Sciatic nerve (tissue), 2 donors: Measurements from ENCODE around the gene SPINDOC. TPM values are rescaled to one million over a fixed set of nuclear protein-coding genes. Genes with fewer than 3 reads are reported as not detected.
"Not testable (repeated sequence)": the region's sequence is repeated elsewhere in the genome, so short reads cannot be mapped to it uniquely, and the experiment has no call there.

ENCODE experiments used
- ATAC-seq: fragments of 200-7000 bp; cut with Tn5 transposase; one replicate; pipeline ENCODE4 v1.9.1; 2020; ENCODE audit warnings: mild to moderate bottlenecking, moderate library complexity
- DNase-seq: peaks from one replicate; pipeline ENCODE4 v3.0.0-alpha.2; 2020; ENCODE audit warnings: low spot score
- intact Hi-C: fragments of 100-400 bp; cut with DNase I; formaldehyde crosslinking; loops from one replicate; pipeline ENCODE4 v1.14.2; 2022
- total RNA-seq: library from RNA; stranded (reverse); fragmentation: NEBNext Ultra II Directional; extraction: Animal tissue kit (Norgen Biotek cat#: 25700); gene quantifications from one replicate; pipeline ENCODE4 v1.2.1, GENCODE V29; 2021
- donor health status: DM: no; HTN: no; CAD: no.
- donor health status: DM: no; HTN: no; CAD: no.

The SPINDOC gene, protein sequence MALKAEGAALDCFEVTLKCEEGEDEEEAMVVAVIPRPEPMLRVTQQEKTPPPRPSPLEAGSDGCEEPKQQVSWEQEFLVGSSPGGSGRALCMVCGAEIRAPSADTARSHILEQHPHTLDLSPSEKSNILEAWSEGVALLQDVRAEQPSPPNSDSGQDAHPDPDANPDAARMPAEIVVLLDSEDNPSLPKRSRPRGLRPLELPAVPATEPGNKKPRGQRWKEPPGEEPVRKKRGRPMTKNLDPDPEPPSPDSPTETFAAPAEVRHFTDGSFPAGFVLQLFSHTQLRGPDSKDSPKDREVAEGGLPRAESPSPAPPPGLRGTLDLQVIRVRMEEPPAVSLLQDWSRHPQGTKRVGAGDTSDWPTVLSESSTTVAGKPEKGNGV
- 16.0 TPM for total RNA-seq

DNA sequence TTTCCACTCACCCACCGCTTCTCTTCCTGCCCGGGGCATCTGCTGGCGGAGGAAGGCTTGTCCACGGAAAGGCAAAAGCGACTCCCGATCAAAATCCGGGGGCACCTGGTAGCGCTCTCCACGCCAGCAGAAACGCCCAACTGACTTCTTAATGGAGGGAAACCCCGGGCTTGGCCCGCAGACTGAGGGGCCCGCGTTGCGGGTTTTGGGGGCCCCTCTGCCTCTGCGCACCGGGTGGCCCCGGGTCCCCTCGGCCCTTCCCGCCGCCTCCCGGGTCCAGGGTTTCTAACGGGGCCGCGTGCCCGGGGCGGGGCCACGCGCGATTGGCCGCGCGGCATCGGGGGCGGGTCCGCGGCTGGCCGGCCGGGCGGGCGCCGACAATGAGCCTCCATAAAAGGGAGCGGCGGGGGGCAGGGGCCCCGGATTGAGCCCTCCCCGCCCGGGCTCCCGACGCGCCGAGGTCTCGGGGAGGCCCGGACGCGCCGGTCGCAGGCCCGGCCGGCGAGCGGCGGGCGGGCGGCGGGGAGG is at the start of gene SPINDOC:
Gene SPINDOC (plus strand): TSS at position 422 of the 528 bp plus-strand sequence. CDS start 231 bp downstream, outside the sequence.
- DNase-seq (peak; percentile 85), ATAC-seq (peak; percentile 92)
- intact Hi-C loops: no loop called here

DNA sequence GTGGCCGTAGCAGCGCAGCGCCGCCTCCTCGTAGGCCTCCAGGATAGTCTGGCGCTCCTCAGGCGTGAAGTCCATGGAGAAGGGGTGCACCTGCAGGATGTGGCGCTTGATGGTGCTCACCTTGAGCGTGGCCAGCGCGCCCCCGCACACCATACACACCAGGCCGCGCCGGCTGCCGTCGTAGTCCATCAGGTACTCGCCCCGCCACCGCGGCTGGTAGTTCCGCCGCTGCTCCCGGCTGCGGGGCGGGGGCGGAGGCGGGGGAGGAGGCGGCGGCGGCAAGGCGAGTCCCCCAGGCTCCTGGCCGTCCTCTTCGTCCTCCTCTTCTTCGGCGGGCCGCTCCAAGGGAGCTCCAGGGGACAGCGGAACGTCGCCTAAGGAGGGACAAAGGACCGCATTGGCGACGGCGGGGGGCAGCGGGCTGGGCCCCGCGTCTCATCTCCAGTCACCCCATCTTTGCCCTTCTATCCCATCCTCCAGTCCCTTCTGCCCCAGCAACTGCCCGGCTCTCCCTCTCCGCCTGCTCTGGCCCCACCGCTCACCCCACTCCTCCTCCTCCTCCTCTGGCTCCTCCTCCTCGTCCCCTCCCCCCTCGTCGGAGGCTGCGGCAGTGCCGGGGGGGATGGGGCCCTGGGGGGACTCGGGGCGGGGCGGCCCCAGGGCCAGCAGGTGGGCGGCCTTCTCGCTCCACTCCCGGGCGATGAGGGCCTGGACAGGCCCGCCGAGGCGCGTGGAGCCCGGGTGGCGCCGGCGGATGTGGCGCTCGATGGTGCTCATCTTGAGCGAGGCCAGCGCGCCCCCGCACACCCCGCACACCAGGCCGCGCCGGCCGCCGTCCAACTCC is 49.5 kb upstream of the SPINDOC start:
- peak; percentile 44 for ATAC-seq
- peak; percentile 80 for DNase-seq
- intact Hi-C loops: no loop called here

DNA sequence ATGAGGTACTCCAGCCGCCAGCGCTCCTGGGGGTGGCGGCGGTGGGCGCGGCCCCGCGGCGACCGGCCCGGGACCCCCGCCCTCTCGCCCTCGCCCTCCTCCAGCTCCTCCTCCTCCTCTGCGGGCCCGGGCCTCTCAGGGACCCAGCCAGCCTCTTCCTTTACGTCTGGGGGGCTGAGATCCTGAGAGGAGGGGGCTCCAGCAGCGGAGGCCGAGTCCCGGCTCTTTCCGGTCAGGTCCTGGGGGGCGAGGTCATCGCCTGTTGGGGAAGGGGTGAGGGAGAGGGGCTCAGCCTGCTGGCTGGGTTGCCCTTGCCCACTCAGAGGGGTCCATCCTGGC is 48.9 kb upstream of the SPINDOC start:
- intact Hi-C loops: no loop called here
- ATAC-seq: no peak

DNA sequence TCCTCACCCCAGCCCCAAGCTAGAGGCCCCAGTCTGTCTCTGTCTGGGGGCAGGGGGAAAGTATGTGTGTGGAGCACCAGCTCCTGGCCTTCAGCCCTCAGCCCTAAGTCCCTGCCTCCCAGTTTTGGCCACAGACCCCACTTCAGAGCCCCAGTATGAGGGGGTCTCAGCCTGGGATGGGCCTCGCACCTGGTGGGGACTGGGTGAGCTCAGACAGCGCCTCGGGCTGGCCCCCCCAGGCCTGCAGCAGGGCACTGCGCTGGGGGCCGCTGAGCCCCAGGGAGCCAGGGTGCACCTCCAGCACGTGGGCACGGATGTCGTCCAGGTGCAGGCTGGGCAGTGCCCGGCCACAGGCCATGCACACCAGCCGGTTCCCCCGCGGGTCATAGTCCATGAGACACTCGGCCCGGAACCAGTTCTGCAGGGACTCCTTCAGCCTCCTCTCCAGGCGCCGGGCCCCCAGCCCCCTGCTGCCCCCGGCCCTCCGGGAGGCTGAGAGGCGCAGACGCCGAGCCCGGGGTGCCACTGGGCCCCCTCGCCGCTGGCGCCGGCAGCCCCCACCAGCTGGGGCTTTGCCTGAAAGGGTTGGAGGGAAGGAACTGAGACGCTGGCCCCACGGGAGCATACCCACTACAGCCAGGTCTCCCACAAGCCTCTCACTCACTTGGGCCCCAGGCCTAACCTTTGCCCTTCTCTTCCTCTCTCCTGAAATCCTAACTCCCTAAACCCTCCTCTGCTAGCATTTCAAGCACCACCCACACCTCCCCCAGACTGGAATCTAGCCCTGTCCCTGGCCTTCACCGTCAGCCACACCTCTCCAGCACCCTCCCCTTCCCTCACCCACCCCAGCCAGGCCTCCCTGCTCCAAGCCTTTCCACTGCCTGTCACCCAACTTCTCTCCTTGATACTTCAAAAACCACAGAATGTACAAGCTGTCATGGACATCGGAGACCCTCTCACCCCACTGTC is 48.3 kb upstream of the SPINDOC start:
- DNase-seq (no peak), ATAC-seq (no peak)
- intact Hi-C loops: no loop called here

More for the DNA sequence above, 48.9 kb upstream of the SPINDOC start:
- DNase-seq: no peak

DNA sequence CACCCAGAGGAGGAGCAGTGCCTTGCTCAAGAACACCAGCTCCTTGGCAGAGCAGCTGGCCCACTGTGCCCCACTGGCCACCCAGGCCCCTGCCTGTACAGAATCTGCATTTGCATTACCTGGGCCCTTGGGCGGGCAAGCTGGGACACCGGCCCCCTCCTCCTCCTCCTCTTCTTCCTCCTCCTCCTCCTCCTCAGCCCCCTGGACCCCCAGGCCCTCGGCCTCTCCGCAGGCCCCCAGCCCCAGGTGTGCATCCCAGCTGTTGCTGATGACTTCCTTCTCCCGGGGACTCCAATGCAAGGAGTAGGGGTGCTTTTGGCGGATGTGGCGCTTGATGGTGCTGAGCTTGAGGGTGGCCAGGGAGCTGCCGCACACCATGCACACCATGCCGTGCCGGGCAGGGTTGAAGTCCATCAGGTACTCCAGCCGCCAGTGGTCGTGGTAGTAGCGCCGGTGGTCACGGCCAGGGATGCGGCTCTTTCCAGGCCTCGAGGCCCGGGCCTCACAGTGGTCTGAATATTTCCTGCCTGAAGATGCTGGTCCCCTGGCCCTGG is 47.5 kb upstream of the SPINDOC start:
- no peak for DNase-seq
- intact Hi-C loops: no loop called here

DNA sequence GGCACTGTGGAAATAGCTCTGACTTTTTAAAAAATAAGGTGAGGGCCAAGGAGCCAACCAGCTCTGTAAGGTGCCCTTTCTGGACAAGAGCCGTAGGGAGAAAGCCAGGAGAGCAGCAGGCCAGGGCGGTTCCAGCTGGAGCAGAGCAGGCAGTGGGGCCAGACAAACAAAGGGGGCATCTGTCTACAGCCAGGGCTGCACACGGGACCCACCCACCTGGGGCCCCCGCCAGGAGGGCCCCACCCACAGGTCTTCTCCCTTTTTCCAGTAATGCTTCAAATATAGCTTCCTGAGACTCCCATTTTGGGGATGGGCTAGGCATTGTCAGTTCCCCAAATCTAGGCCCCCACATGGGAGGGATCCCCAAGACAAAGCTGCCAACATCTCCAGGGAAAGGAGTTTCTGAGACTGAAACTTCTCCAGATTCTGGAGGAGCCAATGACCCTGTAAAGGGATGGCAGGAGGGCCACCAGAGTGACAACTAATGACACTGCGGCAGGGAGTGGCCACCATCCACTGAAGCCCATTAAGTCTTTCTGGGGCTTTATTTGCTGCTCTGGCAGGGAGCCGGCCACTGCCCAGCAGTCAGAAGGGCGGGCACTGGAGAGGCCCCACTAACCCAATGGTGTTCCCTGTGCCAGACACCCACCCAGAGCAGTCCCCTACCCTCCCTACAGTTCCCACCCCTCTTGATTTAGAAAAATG is 46.6 kb upstream of the SPINDOC start:
- intact Hi-C loops: no loop called here
- no peak for DNase-seq
- ATAC-seq: no peak

More for the DNA sequence above, 47.5 kb upstream of the SPINDOC start:
- ATAC-seq: no peak

DNA sequence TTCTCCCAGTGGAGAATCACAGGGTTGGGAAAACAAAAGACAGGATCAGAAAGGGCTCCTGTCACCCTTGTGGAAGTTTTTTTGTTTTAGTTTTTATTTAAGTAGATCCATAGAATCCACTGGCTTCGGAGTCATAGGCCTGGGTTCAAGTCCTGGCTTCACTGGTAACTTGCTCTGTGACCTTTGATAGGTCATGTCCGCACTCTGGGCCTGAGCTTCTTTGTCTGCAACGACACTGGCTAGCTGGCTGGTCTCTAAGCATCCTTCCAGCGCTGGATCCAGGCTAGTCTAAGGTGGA is 46.0 kb upstream of the SPINDOC start:
- DNase-seq: no peak
- ATAC-seq: no peak
- intact Hi-C loops: no loop called here

DNA sequence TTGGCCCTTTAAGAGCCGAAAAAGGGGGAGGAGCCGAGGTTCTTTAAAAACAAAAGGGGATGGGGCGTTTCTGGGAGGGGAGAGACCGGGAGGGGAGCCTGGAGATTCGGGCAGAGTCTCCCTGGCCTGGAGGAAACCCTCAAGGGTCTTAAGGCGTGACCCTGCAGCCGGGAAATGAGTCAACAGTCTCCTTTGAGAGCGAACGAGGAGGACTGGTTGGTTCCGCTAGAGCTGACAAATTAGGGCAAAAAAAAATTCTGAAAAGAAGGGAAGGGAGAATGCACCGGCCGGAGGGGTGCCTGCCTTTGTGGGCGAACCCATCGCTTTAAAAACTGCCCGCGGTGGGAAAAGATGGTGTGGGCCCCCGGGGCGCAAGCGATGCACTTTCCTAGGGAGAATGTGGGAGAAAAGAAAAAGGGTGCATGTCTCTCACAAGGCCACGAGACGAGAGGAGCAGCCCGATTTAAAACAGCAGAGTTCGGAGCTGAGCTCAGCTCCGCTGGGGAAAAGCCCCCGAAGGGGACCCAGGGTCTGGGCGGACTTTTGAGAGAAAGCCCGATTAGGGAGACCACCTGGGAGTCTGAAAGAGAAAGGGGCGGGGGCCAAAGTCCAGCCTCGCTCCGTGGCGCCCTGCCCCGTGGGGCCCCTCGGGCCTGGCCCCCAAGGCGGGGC is 45.6 kb upstream of the SPINDOC start:
- DNase-seq: peak; percentile 81
- ATAC-seq: peak; percentile 66
- intact Hi-C loops: no loop called here

DNA sequence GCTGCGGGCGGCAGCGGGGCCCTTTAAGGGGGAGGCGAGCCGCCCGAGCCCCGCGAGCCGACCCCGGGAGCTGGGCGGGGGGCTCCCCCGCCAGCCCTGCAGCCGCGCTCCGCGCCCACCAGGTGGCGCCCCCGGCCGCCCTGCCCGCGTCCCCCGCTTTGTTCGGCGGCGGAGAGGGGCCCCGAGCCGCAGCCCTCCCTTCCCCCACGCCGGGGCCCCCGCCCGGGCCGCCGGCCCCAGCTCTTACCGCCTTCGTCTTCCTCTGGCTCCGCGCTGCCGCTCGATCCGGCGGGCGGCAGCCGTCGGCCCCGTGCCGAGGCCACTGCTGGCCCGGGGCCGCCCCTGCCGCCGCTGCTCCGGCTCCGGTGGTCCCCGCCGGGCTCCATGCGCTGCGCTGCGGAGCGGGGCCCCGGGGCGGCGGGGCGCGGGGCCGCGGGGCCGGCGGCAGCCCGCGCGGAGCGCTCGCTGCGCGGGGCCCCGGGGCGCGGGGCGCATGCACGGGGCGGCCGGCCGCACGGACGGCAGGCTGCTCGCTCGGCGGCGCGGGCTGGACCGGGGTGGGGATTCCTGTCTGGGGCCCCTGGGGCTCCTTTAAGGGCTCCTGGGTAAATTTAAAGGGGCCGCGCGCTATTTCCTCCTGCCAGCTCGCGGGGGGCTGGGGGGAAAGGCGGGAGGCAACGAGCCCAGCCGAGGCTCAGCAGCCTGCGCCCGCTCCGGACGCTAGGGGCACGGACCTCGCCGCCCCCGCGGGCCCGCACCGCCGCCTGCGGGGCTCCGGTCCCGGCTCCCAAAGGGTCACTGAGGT is 44.8 kb upstream of the SPINDOC start, which contains the start of gene ZFTA:
Gene ZFTA (minus strand): TSS at position 539 of the 805 bp plus-strand sequence. CDS start 153 bp downstream, at position 386.
- intact Hi-C loops: no loop called here
- ATAC-seq: peak; percentile 21
- peak; percentile 81 for DNase-seq

DNA sequence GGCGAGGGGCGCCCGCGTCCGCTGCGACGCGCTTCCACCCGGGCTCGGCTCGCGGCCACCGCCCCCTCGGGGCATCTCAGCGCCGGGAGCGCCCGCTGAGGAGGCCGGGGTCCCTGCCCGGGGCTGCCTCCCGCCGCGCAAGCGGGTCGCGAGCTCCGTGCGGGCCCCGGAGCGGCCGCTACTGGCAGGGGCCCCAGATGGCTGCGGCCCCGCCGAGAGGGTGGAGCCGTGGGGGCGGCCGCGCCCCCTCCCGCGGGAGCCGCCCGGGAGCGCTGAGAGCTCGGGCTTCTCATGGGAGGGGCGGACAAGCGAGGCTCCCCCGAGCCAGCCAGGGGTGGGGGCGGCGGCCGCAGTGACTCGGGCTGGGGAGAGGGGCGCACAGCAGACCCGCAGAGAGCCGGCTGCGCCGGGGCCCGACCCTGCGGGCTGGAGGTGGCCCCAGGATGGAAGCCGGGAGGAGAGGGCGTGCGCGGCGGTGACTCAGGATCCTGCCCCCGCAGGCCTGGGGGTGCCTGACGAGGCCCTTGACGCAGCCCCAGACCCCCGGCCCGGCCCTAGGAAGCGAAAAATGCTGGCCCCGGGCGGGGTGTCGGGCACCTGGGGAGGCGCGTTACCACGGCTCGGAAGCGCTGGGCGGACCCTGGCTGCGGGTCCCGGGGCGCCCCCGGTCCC is 44.1 kb upstream of the SPINDOC start:
- peak; percentile 66 for DNase-seq
- no peak for ATAC-seq
- intact Hi-C loops: no loop called here

DNA sequence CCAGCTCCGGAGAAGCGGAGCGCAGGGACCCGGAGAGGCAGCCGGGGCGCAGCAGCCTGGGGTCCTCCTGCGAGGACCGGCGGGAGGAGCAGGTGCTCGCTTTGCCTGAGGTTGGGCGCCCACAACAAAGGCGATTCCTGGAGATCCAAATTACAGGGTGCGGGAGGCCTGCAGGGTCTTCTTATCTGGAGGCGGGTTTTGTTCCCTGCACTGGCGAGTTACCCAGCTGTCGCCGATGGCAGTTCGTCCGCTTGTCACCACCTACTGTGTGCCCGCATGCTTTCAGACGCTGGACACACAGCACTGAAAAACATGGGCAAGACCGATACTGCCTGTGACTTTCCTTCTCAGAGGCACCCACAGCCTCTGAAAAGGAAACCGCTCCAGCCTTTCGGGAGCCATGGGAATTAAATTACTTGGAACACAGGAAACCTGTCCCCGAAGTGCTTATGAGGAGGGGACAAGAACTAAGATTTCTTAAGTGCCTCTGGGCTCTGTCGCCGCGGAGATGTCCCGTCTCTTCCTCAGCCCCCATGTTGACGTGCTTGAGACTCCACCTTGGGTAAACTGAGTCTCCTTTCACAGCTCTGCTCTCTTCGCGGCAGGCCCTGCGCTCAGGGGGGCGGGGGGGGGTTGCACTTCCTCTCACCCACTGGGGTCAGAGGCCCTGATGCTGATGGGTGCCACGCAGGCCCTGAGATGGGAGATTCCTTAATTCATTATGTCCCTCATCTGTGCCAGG is 43.4 kb upstream of the SPINDOC start:
- ATAC-seq (no peak), DNase-seq (no peak)
- intact Hi-C loops: loop anchor here (5.0 kb wide), 1 partner anchor 382 kb away; no protein-coding TSS in a partner anchor

DNA sequence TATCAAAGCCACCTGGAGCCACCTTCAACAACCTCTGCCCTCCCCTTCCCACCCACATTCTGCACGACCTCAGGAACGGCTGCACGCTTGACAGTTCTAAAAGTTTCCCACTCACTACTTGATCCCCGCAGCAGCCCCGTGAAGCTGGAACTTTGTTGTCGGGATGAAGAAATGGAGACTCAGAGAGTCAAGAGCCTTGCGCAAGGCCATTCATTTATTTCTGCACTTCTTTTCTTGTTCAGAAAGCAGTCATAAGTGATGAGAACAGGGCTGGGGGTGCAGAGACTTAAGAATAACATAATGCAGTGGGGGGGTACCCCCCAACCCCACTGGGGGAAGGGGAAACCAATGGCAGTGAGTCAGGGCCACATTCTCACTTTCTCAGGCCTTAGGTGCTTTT is 42.5 kb upstream of the SPINDOC start:
- ATAC-seq: no peak
- intact Hi-C loops: loop anchor here (5.0 kb wide), 1 partner anchor 382 kb away; no protein-coding TSS in a partner anchor
- no peak for DNase-seq

DNA sequence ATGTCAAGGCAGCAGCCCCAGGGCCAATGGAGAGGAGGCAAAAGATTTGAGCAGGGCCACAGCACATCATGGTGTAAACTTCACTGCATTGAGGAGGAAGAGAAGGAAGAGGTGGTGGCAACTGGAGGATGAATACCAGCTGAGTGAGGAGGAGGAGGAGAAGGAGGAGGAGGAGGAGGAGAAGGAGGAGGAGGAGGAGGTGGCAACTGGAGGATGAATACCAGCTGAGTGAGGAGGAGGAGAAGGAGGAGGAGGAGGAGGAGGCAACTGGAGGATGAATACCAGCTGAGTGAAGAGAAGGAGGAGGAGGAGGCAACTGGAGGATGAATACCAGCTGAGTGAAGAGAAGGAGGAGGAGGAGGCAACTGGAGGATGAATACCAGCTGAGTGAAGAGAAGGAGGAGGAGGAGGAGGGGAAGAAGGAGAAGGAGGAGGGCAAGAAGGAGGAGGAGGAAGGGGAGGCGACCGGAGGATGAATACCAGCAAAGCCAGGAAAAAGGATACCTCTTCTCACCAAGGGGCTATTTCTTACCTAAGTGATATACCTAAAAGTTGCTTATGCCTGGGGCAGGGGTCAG is 41.4 kb upstream of the SPINDOC start:
- not testable (repeated sequence) for DNase-seq, ATAC-seq
- intact Hi-C loops: loop anchor here (5.0 kb wide), 1 partner anchor 380 kb away; no protein-coding TSS in a partner anchor

DNA sequence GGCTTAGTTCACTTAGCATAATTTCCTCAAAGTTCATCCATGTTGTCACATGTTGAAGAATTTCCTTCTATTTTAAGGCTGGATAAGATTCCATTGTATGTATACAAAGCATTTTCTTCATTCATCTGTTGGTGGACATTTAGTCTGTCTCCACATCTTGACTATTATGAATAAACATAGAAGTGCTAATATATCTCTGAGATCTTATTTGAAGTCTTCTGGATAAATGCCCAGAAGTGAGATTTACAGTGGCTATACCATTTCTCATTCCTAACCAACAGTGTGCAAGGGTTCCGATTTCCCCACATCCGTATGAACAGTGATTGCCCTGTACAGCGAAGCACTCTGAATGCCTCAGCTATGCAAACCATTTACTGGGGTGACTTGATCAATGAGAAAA is 38.1 kb upstream of the SPINDOC start:
- DNase-seq (no peak), ATAC-seq (no peak)
- intact Hi-C loops: no loop called here

DNA sequence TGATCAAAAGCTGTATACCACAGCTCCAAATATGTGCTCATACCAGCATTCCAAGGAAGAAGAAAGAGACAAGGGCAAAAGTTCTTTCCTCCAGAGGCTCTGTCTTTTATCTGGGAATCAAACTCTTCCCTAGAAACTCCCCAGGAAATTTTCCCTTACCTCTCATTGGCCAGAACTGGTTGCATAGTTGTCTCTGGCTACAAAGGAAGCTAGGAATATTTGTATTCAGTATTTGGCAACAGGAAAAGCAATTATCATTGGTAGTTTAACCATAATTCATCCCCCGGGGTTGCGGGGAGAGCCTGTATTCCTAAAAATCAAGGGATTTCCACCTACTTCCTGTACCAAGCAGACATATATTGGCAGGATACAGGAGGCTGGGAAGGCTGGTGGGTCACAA is 34.2 kb upstream of the SPINDOC start:
- intact Hi-C loops: no loop called here
- no peak for DNase-seq
- no peak for ATAC-seq
